Right lobe of liver (tissue), 6 donors: ENCODE measurements around the gene FMN1. TPM values are rescaled to one million over a fixed set of nuclear protein-coding genes. Genes with fewer than 3 reads are reported as not detected.

Source experiments
- ATAC-seq, 4 donors: fragments of 200-7000 bp; cut with Tn5 transposase; one replicate each; pipeline ENCODE4 v1.9.1; 2020; ENCODE audit warnings: mild to moderate bottlenecking in 4 of 4, moderate library complexity in 4 of 4
- DNase-seq, 3 donors: peaks; one replicate each; pipeline ENCODE4 v3.0.0-alpha.2; 2020
- H3K27ac ChIP-seq, 3 donors: fragments of 200-600 bp; one replicate each; pipeline ENCODE4 v1.8.0; 2022
- H3K27me3 ChIP-seq, 2 donors: fragments of 200-600 bp; one replicate each; pipeline ENCODE4 v1.8.0; 2022
- H3K36me3 ChIP-seq, 4 donors: fragments of 200-600 bp; sonication (generic) in 1 of 4; one replicate each; pipeline versions ENCODE4 v1.5.1 to v1.8.0; 2017 to 2022; ENCODE audit warnings: control low read depth in 1 of 4
- H3K4me1 ChIP-seq, 4 donors: fragments of 200-600 bp; sonication (generic) in 1 of 4; one replicate each; pipeline versions ENCODE4 v1.5.1 to v1.8.0; 2017 to 2022; ENCODE audit warnings: control low read depth in 1 of 4
- H3K4me3 ChIP-seq, 3 donors: fragments of 200-600 bp; one replicate each; pipeline ENCODE4 v1.8.0; 2022
- H3K9me3 ChIP-seq, 4 donors: fragments of 200-600 bp; sonication (generic) in 1 of 4; one replicate each; pipeline versions ENCODE4 v1.5.1 to v1.8.0; 2017 to 2022; ENCODE audit warnings: control low read depth in 1 of 4
- POLR2A ChIP-seq: fragments of 450-650 bp; IDR thresholded peaks from one replicate; pipeline ENCODE4 v1.6.1; 2017; ENCODE audit warnings: antibody characterized with exemption, mild to moderate bottlenecking
- WGBS: methylation state at CpG from one replicate; pipeline ENCODE4 v1.1.6; 2018; ENCODE audit warnings: low coverage, low lambda C conversion rate; ENCODE audit not compliant: insufficient coverage; ENCODE audit errors: missing lambda C conversion rate; 5-methylcytosine and 5-hydroxymethylcytosine counted together
- intact Hi-C, 2 donors: fragments of 100-400 bp; cut with DNase I; formaldehyde crosslinking; loops; one replicate each; pipeline versions ENCODE4 v1.11.2 to v1.14.1; 2022
- total RNA-seq, 6 experiments: library from RNA; depleted of rRNA in 2 of 6; stranded (reverse); fragments of >200 nt in 2 of 6; fragmentation: NEBNext Ultra II Directional in 3 of 6; extraction: Animal tissue kit (Norgen Biotek cat#: 25700) in 3 of 6; gene quantifications; one replicate each; pipeline versions ENCODE4 v1.1.0 to v1.2.4, GENCODE V29; 2016 to 2023
- TF ChIP-seq, protein P1 (sequence below), 4 donors: fragments of 200-600 bp in 3 of 4; fragments of 450-650 bp in 1 of 4; IDR thresholded peaks; one replicate each; pipeline versions ENCODE4 v1.5.1 to v1.8.0; 2016 to 2022; ENCODE audit warnings: antibody characterized with exemption in 4 of 4, mild to moderate bottlenecking in 2 of 4
- donor health status: DM: no; HTN: yes; CAD: no.
- donor health status: DM: no; HTN: no; CAD: no.
- donor health status: DM: no; HTN: no; CAD: no.
- donor health status: DM: no; HTN: yes; CAD: no.
- donor health status: DM: no; HTN: yes; CAD: no.

FMN1 gene
- total RNA-seq, 6 experiments from 2014 or later = 1.1 to 6.8 (median 3.1) TPM

GRCh38 chr15:33100314-33100713 is 94.2 kb downstream of the FMN1 start:
- DNase-seq = no peak
- H3K27me3 ChIP-seq = no peaks in the 10 kb centered on the region
- H3K27ac ChIP-seq = no peak overlapping the region
- TF ChIP-seq POLR2A = no peak
- WGBS = 35% methylated on average over 3 of the region's 3 CpGs
- intact Hi-C loops = no loop called here
- no peaks in the 10 kb centered on the region for H3K9me3 ChIP-seq
- ATAC-seq = no peak
- no peaks in the 10 kb centered on the region for H3K4me1 ChIP-seq
- H3K4me3 ChIP-seq = no peak overlapping the region
- H3K36me3 ChIP-seq = no peaks in the 10 kb centered on the region

DNA sequence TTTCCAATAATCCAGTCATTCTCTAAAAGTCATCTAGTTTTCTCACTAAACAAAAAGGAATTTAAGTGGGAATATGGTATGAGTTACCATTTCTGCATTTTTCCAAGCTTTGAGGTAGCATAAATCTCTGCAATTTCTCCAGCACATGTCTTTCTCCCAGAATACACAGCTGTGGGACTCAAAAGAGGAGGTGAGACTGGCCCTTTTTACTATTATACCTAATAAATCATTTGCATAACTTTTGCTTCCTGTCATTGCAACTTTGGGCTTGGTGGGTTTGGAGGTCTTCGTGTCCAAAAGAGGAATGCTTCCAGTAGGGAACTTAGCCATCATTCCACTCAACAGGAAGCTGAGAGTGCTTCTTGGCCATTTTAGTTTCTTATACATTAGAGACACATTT is 94.8 kb downstream of the FMN1 start:
- Histone ChIP-seq H3K27me3 (no peaks in the 10 kb centered on the region), H3K27ac (no peak overlapping the region), H3K36me3 (no peaks in the 10 kb centered on the region), H3K4me3 (no peak overlapping the region), H3K4me1 (no peaks in the 10 kb centered on the region), H3K9me3 (no peaks in the 10 kb centered on the region)
- WGBS = 16% methylated on average over 1 of the region's 1 CpG
- DNase-seq (no peak), ATAC-seq (no peak)
- TF ChIP-seq, protein P1, sequence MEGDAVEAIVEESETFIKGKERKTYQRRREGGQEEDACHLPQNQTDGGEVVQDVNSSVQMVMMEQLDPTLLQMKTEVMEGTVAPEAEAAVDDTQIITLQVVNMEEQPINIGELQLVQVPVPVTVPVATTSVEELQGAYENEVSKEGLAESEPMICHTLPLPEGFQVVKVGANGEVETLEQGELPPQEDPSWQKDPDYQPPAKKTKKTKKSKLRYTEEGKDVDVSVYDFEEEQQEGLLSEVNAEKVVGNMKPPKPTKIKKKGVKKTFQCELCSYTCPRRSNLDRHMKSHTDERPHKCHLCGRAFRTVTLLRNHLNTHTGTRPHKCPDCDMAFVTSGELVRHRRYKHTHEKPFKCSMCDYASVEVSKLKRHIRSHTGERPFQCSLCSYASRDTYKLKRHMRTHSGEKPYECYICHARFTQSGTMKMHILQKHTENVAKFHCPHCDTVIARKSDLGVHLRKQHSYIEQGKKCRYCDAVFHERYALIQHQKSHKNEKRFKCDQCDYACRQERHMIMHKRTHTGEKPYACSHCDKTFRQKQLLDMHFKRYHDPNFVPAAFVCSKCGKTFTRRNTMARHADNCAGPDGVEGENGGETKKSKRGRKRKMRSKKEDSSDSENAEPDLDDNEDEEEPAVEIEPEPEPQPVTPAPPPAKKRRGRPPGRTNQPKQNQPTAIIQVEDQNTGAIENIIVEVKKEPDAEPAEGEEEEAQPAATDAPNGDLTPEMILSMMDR (IDR thresholded peaks at IDR 0.05) = no peak
- TF ChIP-seq POLR2A = no peak
- intact Hi-C loops = no loop called here

GRCh38 chr15:33099213-33099612 is 95.3 kb downstream of the FMN1 start:
- WGBS = 48% methylated on average over 3 of the region's 3 CpGs
- ATAC-seq = no peak
- Histone ChIP-seq H3K36me3 (no peaks in the 10 kb centered on the region), H3K4me3 (no peak overlapping the region), H3K27me3 (no peaks in the 10 kb centered on the region), H3K4me1 (no peaks in the 10 kb centered on the region), H3K9me3 (no peaks in the 10 kb centered on the region), H3K27ac (no peak overlapping the region)
- DNase-seq = no peak
- TF ChIP-seq, protein P1 (IDR thresholded peaks at IDR 0.05) = no peak
- no peak for TF ChIP-seq POLR2A
- intact Hi-C loops = no loop called here

- Histone ChIP-seq H3K27ac (no peak overlapping the region), H3K27me3 (no peaks in the 10 kb centered on the region), H3K36me3 (no peaks in the 10 kb centered on the region), H3K4me1 (no peaks in the 10 kb centered on the region), H3K9me3 (no peaks in the 10 kb centered on the region), H3K4me3 (no peak overlapping the region)
- intact Hi-C loops = no loop called here
- ATAC-seq (no peak), DNase-seq (no peak)
- TF ChIP-seq, protein P1 (IDR thresholded peaks at IDR 0.05) = no peak
- no peak for TF ChIP-seq POLR2A
- WGBS = 54% methylated on average over 5 of the region's 7 CpGs
Observed at GRCh38 chr15:33098094-33099058, 96.1 kb downstream of the FMN1 start.

- DNase-seq (no peak), ATAC-seq (peak in 1 of 4 donors; percentile 44)
- no peaks in the 10 kb centered on the region for H3K9me3 ChIP-seq
- intact Hi-C loops = no loop called here
- no peaks in the 10 kb centered on the region for H3K4me1 ChIP-seq
- no peaks in the 10 kb centered on the region for H3K27me3 ChIP-seq
- H3K4me3 ChIP-seq = no peak overlapping the region
- TF ChIP-seq, protein P1 (IDR thresholded peaks at IDR 0.05) = no peak
- no peak for TF ChIP-seq POLR2A
- H3K36me3 ChIP-seq = no peaks in the 10 kb centered on the region
- WGBS = 70% methylated on average over 3 of the region's 3 CpGs
- H3K27ac ChIP-seq = no peak overlapping the region
Observed at GRCh38 chr15:33096134-33096533, 98.4 kb downstream of the FMN1 start.
